Medulla oblongata (tissue), 1 donor: Measurements from ENCODE around the gene SUPT5H.

Source experiments
- DNase-seq: peaks from one replicate; pipeline ENCODE4 v3.0.0-alpha.2; 2015; ENCODE audit errors: extremely low spot score

Gene SUPT5H

DNA sequence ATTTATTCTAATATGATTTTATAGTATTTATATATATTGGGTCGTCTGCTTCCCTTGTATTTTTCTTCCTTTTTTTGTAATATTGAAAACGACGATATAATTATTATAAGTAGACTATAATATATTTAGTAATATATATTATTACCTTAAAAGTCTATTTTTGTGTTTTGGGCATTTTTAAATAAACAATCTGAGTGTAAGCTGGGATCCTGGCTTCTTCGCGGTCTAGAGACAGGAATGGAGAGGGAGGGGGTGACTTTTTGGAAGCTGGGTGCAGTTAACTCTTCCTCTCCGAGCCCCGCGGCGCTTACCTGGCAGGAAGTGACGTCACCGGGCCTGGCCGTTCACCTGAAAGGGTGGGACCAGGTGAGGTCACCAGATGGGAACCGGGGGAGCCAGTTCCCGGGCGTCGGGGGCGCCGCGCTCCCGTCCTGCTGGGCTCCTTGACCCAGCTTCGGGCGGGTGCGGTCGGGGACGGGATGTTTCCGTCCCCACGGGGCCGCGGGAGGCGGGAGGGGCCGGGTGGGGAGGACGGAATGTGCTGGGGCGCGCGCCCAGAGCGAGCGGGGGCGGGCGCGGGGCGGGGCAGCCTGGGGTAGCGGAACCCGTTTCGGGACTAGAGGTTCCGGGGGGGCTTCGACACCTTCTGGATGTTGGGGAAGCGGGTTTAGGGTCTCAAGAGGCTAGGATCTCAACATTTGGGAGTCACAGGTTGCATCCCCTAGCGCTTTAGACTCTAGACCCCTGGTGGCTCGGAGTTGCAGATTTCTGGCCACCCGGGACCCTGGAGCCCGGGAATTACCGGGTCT, 36.0 kb upstream of the SUPT5H start:
- DNase-seq = peak; percentile 76

DNA sequence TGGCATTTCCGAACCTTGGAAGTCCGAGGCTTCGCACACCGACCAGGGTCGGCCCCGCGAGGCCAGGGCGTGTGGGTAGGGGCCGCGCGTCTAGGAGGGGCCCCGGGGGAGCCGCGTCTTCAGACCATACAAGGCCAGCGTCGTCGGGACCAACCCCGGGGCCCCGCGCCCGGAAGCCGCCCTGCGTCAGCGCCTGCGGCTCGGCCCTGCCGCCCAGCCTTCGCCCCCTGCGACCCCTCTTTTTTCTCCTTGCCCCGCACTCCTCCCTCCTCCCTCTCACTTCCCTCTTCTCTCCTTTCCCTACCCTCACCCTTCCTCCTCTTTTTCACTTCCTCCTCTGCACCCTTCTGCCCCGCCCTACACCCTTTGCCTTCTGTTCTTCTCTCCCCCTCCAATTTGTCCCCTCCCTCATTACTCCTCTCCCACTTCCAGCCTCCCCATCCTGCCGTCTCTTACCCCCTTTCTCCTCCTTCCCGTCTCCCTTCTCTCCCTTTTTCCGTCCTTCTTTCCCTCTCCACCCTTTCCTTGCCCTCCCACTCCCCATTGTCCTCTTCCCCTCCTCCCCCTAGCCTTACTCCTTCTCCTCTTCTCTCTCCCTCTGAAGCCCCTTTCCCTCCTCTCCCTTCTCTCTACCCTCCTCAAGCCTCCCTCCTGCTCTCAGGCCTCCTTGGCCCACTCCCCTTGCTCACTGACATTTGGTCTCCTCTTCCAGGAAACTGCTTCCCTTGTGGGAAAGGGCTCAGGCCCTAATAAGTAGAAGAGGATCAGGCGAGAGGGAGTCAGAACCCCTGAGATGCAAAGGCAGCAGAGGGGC, 35.2 kb upstream of the SUPT5H start:
- peak; percentile 69 for DNase-seq

DNA sequence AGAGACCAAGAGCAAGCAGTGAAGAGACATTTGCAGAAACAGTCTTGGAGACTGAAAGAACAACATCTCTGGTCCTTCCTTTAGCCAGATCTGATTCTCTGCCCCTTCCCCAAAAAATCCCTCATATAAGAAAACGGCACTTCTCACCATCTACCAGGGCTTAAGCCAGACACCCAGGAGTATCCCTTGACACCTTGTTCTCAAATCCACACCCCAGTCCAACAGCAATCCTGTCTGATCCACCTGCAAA, 34.6 kb upstream of the SUPT5H start:
- DNase-seq = no peak

DNA sequence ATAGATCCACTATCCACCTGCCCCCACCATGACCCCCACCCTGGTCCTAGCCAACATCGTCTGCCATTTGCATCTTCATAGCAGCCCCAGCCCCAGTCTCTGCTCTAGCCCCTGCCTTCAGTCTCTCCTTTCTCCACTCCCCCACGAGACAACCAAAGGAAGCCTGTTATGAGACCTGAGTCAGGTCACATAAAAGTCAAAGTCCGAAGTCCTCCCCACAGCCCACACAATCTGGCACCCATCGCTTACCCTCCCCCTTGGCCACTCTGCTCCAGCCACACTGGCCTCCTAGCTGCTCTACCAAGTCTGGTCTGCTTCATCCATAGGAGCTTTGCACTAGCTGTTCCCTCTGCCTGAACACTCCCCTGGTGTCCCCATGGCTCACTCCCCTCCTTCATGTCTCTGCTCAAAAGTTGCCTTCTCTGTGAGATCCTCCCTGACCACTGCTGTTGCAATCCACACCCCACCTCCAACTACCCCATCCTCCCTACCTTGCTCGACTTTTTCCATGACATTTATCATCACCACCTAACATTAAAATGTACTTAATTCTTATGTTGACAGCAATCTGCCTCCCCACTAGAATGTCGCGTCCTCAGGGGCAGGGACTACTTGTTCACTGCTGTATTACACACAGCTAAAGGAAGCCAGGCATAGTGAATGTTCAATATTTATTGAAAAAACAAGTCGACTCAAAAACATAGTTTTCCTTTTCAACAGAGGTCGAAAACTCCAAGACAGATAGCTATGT, 34.1 kb upstream of the SUPT5H start:
- DNase-seq = no peak

DNA sequence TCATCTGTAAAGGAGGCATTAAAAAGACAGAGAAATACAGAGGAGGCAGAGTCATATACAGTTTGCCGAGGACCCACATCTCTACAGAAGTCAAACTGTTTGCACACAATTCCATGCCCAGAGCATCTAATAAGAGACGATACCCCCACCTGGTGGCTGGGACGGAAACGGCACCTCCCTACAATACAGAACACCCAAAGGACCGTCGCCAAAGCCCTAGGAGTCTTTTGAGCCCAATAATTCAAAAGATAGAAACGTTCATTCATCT, 33.6 kb upstream of the SUPT5H start:
- peak; percentile 94 for DNase-seq

DNA sequence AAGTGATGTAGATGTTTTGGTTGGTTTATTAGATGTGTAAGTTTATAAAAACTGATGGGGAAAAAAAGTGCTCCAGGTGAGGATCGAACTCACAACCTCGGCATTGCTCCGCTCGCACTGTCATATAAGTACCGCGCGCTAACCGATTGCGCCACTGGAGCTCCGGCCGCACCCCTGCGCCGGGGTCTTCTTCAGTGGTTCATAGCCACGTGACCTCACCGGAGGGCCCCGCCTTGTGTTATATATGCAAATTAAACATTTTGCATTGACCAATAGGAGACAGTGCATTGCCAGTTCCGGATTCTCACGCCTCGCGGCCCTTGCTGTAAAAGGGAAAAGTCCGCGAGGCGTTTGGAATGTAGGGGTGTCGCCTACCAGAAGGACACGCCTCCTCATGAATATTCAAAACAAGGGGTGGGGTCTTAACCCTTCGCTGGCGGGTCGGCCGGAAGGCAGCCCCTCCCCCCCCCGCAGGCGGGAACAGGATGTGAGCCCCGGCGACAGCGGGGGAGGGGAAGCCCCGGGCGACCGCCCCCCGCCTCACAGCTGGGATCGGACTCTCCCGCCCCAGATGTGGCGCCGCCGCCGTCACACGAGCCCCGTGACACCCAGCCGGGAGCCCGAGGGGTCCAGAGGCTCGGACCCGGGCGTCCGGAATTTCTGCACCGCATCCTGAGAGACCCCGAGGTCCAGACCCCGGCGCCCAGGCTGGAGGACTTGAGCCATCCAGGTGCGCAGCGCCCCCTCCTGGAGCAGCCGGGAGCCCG, 33.1 kb upstream of the SUPT5H start, which contains the start of gene PLEKHG2:
Gene PLEKHG2 (plus strand): TSS at position 570 of the 767 bp plus-strand sequence. CDS start 1,418 bp downstream, outside the sequence.
- peak; percentile 99 for DNase-seq

DNA sequence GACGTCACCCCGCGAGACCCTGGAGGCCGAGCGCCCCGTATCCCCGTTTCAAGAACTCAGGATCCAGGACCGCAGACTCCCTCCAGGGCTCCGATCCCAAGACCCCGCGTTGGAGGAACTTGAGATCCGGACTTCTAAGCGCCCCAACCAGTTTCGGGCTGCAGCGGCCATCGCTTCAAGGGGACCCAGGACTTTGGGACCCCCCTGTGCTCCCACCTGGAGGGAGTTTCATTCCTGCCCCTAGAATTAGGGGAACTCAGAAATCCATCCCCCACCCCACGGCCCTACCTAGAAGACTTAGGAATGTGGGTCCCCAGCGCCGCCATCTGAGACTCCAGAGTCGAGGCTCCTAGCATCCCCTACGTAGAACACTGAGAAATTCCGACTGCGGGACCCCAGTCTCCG, 32.5 kb upstream of the SUPT5H start:
- DNase-seq = no peak

DNA sequence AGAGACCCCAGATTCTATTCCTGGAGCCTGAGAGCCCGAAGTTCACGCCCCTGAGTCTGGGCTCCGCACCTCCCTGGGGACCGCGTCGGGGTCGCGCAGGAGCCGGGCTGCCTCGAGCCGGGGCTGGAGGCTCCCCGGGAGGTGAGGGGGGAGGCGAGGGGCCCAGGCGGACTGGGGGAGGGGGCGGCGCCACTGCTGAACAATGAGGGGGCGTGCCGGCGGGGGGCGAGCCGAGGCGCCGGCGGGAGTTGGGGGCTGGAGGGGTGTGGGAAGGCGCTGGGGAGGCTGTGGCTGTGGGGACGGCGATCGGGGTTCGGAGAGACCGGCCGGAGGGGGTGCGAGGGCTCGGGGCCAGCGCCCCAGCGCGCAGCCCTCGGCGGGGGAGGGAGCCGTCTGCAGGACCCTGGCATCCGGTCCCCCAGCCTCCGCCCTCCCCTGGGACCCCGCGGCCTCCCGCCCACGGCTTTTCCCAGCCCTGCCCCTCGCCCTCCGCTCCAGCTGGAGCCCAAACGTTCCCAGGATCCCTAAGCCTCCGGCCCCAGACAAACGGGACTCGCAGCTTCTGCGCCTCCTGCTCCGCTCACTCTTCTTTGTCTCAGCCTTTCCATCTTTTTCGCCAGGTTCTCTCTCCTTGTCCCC, 32.0 kb upstream of the SUPT5H start:
- no peak for DNase-seq

DNA sequence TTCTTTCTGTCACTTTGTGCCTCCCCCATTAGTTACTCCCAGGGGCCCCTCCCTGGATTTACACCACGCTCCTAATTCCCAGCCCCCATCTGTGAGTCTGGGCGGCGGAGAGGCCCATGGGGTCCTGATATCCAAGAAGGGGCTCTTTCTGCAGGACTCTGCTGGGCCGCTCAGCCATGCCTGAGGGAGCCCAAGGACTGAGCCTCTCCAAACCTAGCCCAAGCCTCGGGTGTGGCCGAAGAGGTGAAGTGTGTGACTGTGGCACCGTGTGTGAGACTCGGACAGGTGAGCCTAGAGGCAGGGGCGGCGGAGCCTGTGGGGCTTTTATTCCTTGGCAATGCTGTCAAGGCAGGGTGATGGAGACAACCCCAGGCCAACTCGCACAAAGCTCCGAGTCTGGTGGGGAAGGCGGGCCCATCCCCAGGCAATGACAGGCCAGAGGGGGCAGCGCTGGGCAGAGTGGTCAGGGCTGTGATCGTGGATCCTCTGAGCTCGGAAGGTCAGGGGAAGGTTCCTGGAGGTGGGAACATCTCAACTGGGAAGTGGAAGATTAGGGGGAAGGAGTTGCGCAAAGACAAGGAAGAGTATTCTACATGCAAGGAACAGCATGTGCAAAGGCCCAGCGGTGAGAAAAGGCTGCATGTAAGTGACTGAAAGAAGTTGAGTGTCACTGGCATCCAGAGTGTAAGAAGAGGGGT, 31.3 kb upstream of the SUPT5H start:
- no peak for DNase-seq

DNA sequence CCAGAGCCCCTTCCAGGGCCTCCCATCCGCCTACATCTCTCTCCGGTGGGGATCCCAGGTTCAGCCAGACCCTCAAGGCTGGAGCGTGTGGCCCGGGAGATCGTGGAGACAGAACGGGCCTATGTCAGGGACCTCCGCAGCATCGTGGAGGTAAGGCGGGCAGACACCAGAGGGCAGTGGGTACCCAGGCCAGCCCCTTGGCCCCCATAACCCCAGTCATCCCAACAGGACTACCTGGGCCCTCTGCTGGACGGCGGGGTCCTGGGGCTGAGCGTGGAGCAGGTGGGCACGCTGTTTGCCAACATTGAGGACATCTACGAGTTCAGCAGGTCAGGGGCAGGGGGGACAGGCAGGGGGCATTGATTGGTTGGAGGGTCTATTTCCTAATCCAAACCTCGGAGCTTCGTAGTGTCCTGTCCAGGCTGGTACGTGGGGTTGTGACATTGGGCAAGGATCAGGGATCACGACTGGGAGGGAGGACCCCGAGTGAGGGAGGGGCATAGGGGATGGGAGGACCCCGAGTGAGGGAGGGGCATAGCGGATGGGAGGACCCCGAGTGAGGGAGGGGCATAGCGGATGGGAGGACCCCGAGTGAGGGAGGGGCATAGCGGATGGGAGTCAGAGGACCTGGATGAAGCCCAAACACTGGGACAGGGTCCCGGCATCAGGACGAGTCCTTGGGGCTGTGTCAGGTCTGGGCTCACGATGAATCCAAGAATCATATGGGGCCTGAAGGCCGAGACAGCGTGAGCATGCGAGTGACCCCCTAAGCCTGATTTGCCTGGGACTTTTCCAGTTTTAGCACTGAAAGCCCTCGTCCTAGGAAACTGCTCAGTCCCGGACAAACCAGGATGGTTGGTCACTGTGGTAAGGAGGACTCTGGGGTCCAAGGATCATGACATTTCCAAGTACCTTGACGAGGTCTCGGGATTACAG, 30.0 kb upstream of the SUPT5H start:
- no peak for DNase-seq

DNA sequence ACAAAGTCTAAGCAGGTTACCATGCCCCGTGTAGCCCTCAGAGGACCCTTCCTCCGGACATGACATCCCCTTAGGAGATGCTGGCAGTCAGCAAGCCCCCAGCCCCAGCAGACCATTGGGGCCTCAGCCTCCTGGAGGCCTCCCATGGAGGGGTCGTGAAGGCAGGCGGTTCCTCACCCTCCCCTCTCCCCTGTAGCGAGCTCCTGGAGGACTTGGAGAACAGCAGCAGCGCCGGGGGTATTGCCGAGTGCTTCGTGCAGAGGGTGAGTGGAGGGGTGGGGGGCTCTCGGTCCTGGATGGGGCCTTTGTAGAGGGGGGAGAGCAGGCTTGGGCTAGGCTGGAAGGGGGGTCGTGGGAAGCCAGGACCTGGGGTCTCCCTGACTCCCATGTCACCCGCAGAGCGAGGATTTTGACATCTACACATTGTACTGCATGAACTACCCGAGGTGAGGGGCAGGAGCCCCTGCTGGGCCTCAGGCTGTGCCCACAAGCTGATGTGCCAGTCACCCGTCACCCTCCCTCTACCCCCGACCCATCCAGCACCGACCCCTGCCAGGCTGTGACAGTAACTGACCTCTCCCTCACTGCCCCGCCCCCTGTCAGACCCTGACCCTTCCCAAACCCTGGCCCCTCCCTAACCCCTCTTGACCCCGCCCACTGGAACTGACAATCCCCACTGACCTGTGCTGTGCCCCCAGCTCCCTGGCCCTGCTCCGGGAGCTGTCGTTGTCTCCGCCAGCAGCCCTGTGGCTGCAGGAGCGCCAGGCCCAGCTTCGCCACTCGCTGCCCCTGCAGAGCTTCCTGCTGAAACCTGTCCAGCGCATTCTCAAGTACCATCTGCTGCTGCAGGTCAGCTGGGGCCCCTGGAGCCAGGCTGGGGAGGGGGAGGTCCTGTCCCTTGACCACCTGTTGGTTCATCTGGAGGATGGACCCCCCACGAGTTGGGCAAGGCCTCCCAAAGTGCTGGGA, 28.9 kb upstream of the SUPT5H start:
- DNase-seq = no peak

DNA sequence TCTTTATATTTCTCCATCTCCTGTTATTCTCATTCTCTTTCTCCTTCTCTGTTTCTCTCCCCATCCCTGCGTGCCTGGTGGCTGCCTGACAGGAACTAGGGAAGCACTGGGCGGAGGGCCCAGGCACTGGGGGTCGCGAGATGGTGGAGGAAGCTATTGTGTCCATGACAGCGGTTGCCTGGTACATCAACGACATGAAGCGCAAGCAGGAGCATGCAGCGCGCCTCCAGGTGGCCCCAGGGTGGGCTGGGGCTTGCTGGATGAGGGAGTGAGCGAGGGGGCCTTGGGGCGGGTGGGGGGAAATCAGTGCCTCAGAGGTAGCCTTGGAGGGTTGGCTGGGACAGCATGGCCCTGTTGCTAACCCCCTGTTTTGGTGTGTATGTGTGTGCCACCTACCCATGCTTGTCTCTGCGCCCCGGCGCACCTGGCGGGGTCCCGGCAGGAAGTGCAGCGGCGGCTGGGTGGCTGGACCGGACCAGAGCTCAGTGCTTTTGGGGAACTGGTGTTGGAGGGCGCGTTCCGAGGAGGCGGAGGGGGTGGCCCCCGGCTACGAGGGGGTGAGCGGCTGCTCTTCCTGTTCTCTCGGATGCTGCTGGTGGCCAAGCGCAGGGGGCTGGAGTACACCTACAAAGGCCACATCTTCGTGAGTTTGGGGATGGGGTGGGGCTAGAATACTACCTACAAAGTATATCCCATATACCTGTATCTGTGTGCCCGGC, 27.8 kb upstream of the SUPT5H start:
- no peak for DNase-seq

DNA sequence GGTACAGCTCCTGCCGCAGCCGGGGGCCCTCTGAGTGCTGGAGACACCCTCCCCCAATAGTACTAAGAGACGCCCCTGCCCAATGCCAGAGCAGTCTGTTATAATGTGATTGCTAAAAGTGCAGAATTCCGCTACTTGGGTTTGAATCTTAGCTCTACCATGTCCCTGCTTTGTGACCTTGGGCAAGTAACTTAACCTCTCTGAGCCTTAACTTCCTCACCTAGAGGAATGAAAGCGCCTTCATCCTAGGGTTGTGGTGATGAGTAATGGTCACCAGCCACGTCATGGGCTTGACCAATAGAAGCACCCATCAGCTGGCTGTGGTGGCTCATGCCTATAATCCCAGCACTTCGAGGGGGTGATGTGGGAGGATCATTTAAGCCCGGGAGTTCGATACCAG, 26.4 kb upstream of the SUPT5H start:
- DNase-seq = no peak

DNA sequence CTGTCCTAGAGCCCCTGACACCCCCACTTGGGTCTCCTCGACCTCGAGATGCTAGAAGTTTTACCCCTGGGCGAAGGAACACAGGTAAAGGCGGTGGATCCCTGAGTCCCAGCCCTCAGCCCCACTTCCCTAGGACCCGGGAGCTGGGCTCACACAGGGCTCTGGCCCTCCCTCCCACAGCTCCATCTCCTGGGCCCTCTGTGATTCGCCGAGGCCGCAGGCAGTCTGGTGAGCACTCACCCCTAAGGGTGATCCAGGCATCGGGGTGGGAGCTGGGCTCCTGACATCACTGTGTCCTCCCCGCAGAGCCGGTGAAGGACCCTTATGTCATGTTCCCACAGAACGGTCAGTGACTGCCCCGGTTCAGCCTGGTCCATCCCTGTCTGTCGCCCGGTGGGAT, 24.6 kb upstream of the SUPT5H start:
- DNase-seq = no peak

DNA sequence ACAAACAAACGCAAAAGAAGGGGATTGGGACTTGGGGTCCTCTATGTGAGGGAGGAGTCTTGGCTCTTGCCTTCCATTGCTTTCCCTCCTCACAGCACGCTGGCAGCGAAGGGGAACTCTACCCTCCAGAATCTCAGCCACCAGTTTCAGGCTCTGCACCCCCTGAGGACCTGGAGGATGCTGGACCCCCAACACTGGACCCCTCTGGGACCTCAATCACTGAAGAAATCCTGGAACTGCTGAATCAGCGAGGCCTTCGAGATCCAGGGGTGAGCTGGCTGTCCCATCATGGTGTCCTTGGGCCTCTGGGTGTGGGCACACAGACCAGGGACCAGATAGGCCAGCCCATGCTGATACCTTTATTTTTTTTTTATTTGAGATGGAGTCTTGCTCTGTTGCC, 23.4 kb upstream of the SUPT5H start:
- DNase-seq = no peak

DNA sequence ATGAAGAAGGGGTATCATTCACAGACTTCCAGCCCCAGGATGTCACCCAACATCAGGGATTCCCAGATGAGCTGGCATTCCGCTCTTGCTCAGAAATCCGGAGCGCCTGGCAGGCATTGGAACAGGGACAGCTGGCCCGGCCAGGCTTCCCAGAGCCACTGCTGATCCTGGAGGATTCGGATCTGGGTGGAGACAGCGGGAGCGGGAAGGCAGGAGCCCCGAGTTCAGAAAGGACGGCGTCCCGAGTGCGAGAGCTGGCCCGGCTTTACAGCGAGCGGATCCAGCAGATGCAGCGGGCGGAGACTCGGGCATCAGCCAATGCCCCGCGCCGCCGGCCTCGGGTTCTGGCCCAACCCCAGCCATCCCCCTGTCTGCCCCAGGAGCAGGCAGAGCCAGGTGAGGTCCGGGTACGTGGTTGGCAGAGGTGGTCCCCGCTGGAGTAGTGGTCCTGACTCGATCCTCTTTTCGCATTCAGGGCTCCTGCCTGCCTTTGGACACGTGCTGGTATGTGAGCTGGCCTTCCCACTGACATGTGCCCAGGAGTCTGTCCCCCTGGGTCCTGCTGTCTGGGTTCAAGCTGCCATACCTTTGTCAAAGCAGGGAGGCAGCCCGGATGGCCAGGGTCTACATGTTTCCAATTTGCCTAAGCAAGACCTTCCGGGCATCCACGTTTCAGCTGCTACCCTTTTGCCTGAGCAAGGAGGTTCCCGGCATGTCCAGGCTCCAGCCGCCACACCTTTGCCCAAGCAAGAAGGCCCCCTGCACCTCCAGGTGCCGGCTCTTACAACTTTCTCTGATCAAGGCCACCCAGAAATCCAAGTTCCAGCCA, 21.9 kb upstream of the SUPT5H start:
- DNase-seq = no peak

DNA sequence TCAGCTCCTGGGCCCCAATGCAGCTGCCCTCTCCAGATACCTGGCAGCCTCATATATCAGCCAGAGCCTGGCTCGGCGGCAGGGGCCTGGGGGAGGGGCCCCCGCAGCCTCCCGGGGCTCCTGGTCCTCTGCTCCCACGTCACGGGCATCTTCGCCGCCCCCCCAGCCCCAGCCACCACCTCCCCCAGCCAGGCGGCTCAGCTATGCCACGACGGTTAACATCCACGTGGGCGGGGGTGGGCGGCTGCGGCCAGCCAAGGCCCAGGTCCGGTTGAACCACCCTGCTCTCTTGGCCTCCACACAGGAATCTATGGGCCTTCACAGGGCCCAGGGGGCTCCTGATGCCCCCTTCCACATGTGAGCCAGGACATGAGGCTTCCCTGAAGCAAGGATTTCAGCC, 20.4 kb upstream of the SUPT5H start:
- no peak for DNase-seq
